GM19467 (cell line): Measurements from ENCODE around the gene CAMK4.
"Not testable (repeated sequence)": the region's sequence is repeated elsewhere in the genome, so short reads cannot be mapped to it uniquely, and the experiment has no call there.

Source experiments
- ATAC-seq: cut with Tn5 transposase; IDR thresholded peaks from one replicate; pipeline ENCODE4 v1.9.1; 2021; ENCODE audit warnings: mild to moderate bottlenecking, moderate library complexity; ENCODE audit not compliant: unreplicated experiment

The CAMK4 gene

DNA sequence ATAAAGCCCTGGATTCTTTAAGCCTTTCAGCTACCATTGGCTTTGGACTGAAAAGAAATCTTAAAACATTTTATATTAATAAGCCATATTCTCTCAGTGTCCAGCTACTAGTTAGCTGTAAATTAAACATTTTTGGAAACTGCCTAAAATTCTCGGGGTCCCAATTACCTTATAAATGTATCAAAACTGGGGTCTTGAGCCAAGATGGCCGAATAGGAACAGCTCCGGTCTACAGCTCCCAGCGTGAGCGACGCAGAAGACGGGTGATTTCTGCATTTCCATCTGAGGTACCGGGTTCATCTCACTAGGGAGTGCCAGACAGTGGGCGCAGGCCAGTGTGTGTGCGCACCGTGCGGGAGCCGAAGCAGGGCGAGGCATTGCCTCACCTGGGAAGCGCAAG lies 77.9 kb downstream of the CAMK4 start:
- not testable (repeated sequence) for ATAC-seq

DNA sequence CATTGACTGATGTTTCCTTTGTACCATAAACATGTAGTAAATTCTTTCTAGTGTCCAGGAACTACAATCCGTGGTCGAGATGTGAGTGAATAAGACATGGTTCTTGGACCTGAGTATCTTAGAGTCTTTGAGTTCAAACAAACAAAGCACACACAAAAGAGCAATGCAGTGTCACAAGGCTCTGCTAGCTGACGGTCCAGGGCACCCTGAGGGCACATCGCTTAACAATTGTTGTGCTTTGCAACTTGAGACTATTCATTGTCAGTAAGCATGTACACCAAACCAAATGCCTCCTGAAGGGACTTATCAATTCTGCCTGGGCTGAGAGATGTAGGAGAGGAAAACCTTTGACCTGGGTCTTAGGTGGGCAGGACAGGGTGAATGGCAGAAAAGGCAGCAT lies 84.8 kb downstream of the CAMK4 start:
- ATAC-seq, result no peak

DNA sequence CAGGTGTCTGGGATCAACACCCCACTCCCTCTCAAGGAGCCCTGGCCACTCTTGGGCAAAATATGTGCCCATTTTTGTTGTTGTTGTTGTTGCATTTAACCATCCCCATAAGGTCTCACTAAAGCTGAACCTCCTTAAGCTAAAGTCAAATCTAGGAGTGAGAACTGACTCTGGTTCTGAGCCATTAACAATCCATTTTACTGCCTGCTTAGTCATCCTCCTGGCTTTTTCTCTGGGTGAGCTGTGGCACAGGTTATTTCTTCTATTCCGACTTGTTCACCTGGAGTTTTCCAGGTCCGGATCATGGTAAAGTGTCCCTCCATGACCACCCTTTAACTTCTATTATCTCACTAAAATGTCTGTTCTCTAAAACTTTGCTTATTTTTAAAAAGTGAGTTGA lies 85.2 kb downstream of the CAMK4 start:
- no peak for ATAC-seq

DNA sequence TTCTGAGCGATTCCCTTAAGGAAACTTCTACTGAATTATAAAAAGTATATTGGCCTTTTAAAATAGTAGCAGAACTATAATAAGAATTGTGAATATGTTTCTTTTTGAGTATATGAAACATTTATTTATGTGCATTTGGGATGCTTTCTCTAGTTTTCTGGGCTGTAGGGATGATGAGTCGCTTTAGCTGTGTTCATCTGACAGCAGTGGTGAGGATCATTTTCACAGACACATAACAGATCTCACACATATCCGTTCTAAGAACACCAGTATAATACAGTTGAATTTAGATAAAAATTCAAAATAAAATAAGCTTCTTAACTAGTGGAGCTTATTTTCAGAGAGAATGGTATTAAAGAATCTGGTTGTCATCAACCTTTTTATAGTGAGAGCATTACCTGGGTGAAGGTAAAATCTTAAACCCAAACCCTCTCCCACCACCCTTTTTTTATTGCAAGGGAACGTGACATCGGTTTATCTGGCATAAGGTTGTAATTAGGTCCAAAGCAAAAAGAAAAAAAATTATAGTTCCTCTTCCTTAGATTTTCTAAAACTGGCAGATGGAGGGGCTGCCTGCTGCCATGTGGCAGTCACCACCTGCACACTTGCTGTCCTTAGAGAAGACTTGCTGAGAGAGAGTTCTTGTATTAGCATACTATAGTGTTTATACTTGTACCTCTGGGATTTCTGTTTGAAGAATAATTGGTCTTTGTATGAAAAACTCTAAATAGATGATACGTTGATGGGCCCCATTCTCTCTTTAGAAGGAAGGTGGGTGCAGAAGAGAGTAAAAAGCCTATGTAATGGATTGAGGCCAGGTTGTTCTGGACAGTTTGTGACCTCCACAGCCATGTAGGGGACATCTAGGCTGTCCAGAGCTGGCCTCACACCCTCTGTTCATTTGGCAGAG lies 86.8 kb downstream of the CAMK4 start:
- ATAC-seq, result no peak

DNA sequence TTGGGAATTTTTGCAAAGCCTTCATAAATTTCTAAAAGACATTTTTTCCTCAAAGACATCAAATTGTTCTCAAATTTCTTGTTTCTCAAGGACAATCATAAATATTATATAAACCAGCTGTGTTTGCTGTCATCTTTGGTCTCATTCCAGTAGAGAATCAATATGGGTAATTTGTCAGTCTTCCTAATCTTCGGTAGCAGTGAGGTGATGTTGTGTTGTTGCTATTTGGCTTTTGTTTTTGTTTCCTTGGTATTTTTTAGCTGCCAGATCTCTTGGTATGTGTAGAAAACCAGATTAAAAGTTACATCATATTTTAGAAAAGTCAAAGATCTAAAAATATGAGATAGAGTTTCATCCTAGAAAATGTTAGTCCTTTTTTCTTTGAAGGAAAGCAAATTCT lies 87.5 kb downstream of the CAMK4 start:
- ATAC-seq, result no peak

DNA sequence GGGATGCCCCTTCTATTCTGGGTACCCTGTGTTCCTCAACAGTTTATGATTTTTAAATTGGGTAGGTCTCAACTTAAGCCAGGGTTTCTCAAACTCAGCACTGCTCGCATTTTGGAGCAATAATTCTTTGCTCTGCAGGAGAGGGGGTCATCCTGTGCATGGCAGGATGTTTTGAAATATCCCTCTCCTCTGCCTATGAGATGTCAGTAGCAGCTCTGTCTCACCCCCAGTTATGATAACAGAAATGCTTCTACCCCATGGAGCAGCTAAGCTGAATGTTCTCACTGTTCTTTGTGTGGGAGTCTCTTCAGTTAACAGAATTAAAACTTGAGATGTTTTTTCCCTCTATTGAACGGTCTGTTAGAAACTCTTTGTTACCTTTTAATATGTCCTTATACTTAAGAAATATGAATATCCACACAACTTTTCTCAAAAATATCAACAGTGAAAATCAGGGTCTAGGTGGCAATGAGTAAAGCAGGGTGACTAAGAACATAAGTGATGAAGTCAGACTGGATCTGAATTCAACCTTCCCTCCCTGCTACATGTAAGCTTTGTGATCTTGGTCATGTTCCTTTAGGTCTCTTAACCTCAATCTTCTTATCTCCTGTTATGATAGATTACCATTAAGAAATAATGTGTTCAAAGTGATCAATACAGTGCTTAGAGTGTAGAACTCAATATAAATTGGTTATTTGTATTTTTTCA lies 89.0 kb downstream of the CAMK4 start:
- no peak for ATAC-seq

DNA sequence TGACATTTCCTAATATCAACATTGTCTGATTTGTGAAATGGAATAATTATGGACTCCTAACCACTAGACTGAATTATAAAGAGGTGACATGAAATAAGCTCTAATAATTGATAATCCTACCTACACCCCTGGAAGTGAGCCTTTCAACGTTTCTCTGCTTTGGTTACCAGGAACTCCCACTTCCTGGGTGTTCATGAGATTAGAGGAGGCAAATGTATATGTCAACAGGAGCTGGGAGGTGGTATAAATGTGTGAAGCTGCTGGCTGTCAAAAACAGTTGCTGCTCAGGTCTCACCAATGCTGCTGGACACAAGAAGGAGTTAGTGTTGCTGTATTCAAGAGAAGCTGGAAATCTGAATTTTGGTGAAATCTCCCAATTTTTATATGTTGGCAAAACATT lies 96.8 kb downstream of the CAMK4 start:
- ATAC-seq, result no peak

DNA sequence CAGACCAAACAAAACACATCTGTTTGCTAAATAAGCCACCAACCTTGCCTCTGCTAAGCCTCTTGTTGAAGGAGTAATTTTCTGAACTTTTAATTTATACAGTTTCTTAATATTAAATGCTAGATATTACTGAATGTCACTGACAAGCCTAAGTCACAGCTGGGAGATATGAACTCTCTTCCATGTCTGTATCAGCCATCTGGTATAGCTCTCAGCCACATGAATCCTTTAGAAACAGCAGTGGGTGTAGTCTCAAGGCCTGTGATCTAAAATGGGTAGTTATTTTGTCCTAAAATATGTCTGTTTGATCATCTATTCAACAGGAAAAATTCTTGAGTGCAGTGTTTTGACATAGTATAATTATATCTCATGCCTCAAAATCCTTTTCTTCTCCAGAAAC lies 97.2 kb downstream of the CAMK4 start:
- no peak for ATAC-seq

DNA sequence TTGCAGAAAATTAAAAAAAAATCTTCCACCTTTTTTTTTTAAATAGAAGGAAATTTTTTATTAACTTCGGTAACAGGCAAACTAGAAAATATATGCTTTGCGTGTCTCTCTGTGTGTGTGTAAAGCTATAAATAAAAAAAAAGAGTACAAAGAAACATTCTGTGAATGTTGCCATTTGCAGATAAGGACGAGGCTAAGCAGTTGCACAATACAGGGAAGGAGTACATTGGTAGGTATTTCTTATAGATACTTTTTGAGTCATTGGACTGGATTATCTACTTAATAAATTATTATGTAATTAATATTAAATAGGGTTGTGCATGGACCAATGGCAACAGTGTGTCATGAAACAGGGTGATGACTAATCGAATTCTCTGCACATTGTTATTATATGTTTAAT lies 102.4 kb downstream of the CAMK4 start:
- ATAC-seq, result no peak

DNA sequence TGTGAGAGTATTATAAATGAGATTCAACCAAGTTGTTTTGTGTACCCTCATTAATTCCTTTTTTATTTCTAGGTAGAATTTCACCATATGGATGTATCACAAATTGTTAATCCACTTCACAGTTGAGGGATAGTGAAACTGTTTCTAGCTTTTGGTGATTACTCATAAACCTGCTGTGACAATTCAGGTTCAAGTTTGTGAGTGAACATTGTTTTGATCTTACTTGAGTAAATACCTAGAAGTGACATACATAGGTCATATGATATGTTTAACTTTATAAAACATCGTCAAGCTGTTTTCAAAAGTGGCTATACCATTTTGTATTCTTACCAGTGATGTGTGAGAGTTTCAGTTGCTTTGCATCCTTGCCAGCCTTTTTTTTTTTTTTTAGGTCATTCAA lies 112.9 kb downstream of the CAMK4 start:
- no peak for ATAC-seq

DNA sequence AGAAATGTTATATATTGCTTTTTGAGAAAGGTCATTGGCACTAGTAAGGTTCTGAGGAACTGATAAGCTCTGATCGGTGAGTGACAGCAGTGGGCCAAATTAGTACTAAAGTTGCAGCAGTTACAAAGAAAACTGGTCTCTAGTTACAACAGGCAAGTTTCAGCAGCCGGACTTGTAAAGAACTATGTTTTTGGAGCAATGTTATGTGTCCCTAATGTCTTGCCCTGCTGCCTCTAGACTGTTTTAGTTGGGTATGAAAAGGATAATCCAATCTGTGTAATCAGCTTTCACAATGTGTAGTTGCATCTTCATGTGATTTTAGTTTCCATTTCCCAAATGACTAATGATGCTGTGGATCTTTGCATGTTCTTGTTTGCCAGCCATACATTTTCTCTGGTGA lies 113.5 kb downstream of the CAMK4 start:
- no peak for ATAC-seq

DNA sequence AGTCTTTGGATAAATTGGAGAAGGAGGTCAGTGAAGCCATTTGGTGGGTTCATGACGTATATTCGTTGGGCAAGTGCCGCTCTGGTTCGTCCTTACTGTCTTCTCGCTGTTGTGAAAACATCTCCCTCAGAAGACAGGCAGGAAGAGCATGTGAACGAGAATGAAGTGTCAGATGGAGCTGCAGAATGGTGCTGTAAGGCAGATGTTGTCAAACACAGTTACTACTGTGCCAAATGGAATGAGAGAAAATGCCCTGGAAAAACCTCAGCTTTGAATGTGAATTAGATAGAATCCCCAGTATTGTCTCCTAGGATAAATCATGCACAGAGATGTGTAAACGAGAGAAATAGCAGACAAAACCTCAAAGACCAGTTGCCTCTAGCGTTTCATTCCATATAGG lies 121.5 kb downstream of the CAMK4 start:
- ATAC-seq, result no peak

DNA sequence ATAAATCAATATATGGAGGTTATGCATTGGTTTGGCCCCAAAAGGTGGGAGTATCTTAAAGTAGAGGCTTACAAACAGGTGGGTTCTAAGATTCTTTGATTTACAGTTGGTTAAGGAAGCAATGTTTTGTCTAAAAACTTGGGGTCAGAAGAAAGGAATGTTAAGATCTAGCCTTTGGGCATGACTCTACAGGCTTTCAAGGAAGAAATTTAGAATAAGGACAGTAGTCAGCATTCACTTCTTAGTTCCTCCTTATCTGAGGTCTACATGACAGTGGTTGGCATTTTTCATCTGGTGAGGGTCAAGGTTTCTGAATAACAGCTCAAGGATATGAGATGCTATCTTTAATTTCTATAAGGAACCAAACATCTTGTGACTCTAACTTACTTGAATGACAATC lies 122.8 kb downstream of the CAMK4 start:
- no peak for ATAC-seq

DNA sequence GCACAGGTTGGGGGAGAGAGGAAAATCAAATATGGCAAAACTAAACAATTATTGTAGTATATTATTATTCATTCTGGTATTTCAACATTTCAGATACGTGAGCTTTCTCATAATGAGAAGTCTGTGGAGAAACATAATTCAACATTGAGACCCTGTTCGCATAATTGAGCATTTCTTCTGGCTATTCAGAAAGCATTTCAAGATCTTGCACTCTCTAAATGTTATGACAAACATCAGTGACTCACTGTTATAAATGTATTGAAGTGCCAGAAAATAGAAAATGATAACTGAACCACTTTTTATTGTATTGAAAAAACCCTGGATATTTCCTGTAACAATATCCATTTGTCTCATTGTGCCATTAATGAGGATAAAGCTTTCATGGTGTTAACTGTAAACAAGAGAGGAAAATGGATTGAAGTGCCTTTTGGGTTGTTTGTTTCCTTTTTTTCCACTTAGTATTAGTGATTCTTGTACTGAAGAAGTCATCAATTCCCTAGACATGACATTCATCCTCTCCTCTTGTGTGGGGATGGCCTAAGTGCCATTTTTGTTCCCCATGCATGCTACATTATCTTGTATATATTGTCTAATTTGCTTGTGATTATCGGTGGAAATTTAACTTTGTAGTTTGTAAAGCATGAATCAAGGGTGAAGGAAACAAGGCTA lies 124.6 kb downstream of the CAMK4 start:
- ATAC-seq, result no peak

DNA sequence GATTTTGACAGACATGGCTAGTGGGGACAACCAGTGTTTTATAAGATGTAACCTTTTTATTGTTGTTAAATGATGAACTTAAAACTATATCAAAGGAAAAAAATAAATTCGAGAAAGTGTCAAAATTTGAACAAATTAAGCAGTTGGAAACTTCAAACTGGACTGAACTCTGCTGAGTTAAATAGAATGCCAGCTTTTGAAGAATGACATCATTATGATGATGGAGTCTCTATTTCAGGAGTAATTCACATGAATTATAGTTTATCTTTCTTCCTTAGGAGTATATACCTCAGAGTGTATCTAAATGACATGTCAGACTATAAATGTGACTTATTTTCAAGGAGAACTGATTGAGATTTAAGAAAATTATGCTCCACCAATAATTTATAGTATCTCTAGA lies 125.2 kb downstream of the CAMK4 start:
- ATAC-seq, result no peak

DNA sequence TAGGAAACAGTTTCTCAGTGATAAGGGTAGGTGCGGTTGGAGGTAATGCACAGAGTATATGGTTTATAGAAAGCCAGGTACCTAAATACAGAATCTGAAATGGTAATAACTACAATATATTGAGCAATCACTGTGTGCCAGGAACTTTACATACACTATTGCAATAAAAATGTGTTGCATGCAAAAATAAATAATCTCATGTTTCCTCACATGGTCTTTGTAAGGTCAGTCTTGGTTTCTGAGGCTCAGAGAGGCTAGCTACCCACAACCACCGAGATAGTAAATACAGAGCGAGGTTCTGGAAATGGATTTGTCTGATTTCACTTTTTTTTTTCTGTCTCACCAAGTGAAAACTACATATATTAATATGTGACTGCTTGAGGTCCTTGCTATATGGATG lies 128.9 kb downstream of the CAMK4 start:
- no peak for ATAC-seq

DNA sequence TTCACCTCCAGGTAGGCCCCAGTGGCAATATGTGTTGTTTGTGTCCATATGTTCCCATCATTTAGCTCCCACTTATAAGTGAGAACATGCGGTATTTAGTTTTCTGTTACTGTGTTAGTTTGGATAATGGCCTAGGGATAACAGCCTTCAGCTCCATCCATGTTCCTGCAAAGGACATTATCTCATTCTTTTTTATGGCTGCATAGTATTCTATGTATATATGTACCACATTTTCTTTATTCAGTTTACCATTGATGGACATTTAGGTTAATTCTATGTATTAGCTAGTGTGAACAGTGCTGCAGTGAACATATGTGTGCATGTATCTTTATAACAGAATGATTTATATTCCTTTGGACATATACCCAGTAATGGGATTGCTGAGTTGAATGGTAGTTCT lies 134.5 kb downstream of the CAMK4 start:
- ATAC-seq, result not testable (repeated sequence)

DNA sequence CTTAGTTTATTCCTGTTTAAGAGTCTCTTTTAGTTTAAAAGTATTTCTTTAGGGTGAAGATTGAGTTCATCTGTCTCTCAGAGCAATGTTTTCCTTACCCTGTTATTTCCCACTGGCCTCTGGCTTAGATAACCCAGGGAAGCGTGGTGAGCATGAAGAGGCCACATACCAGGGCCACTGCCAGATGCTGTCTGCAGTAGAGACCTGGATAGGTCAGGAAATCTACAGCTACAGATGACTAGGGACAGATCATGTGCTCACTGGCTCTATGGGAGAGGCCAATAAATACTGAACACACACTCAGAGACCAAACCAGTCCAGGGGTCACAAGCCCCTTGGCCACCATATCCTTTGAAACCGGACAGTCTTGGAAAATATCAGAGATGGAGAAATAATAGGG lies 136.0 kb downstream of the CAMK4 start:
- ATAC-seq, result no peak

DNA sequence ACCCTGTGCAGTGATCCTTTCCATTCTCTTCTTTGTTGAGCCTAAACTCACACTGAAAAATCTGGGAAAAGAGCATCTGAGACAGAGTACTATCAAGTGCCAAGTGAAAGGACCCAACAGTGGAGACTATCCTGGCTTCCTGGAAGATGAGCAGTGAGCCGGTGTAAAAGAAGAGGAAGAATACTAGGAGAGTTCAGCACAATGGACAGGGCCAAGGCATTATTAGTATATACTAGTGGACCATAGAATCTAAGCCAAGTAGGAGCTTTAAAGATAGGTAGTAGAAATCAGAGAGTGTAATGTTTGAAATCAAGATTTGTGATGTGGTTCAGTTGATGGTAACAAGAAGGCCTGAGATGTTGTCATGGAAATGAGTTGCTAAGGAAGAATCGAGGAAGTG lies 140.8 kb downstream of the CAMK4 start:
- no peak for ATAC-seq

DNA sequence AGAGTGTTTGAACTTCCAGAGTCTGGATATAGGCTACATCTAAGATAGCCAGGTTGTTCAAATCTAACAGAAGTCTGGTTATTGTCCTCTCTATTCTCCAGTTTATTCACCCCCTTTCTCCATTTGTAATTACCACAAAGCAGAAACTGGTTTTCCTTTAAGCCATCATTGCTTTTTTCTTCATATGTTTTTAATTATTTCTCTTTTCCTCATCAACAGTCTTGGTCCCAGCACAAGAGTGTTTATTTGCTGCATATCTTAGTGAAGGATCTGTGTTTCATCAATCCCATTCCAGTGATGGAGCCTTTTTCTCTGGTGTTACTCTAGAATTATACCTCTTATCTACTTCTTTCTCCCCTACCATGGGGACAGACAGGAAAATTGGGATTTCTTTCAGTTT lies 142.2 kb downstream of the CAMK4 start:
- ATAC-seq, result no peak

DNA sequence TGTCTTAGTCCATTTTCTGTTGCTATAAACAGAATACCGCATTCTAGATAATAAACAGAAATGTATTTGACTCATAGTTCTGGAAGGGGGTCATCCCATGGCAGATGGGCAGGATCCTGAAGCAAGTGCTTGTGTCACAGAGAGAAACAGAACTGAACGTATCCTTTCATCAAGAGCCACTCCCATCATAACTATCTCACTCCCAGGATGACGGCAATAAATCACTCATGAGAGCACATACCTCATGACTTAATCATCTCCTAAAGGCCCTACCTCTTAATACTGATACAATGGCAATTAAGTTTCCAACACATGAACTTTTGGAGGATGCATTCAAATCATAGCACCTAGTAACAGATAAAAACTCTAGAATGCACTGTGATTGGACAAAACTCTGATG lies 142.9 kb downstream of the CAMK4 start:
- ATAC-seq, result no peak

DNA sequence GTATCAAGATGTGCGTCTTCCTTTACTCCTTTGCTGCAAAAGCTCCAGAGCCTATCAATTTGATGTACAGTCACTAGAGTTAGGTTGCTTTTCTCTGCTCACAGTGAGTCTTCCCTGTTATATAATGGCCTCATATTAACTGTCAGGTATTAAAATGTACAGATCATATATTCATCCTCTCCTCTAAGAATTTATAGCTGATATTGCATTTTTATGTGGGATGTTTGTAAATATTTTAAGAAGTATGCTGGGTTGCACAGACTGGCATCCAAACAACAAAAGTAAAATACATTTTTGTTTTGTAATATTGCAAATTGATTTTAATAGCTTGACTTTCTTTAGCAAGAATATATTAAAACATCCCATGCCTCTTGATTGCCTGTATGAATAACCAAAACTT lies 148.6 kb downstream of the CAMK4 start:
- no peak for ATAC-seq
